Trophoblast cell (in vitro differentiated cells and primary cell): ENCODE results near the gene ADGRB3.

Experiments used
- DNase-seq, 2 donors: peaks; one replicate each; pipeline ENCODE4 v3.0.0-alpha.2; 2016
- H2AFZ ChIP-seq: 2 replicates; pipeline ENCODE4 v1.6.1; 2013; ENCODE audit warnings: low read length, moderate library complexity, mild to moderate bottlenecking; ENCODE audit not compliant: insufficient read depth, poor library complexity
- H2AK5ac ChIP-seq: 2 replicates; pipeline ENCODE4 v1.6.1; 2013; ENCODE audit warnings: mild to moderate bottlenecking, low read length
- H2BK120ac ChIP-seq: 2 replicates; pipeline ENCODE4 v1.6.1; 2013; ENCODE audit warnings: low read length, mild to moderate bottlenecking, moderate library complexity; ENCODE audit not compliant: insufficient read depth, poor library complexity
- H2BK12ac ChIP-seq: 2 replicates; pipeline ENCODE4 v1.6.1; 2013; ENCODE audit warnings: mild to moderate bottlenecking, low read length, moderate library complexity
- H2BK5ac ChIP-seq: 2 replicates; pipeline ENCODE4 v1.6.1; 2013; ENCODE audit warnings: low read length, low read depth, moderate library complexity, mild to moderate bottlenecking; ENCODE audit not compliant: poor library complexity
- H3K14ac ChIP-seq: 2 replicates; pipeline ENCODE4 v1.6.1; 2013; ENCODE audit warnings: mild to moderate bottlenecking, low read length
- H3K18ac ChIP-seq: 2 replicates; pipeline ENCODE4 v1.6.1; 2013; ENCODE audit warnings: mild to moderate bottlenecking, low read length
- H3K23ac ChIP-seq: 2 replicates; pipeline ENCODE4 v1.6.1; 2013; ENCODE audit warnings: low read length
- H3K27ac ChIP-seq: 2 replicates; pipeline ENCODE4 v1.5.1; 2013; ENCODE audit warnings: low read depth, mild to moderate bottlenecking, inconsistent platforms, low read length, moderate library complexity
- H3K27me3 ChIP-seq: 2 replicates; pipeline ENCODE4 v1.6.1; 2013; ENCODE audit warnings: inconsistent platforms, mild to moderate bottlenecking, low read length, moderate library complexity; ENCODE audit not compliant: insufficient read depth
- H3K36me3 ChIP-seq, 2 experiments: 1 replicate in 1 of 2; 2 replicates in 1 of 2; pipeline ENCODE4 v1.6.1; 2013; ENCODE audit warnings: low read length in 2 of 2, mild to moderate bottlenecking in 2 of 2, moderate library complexity in 1 of 2; ENCODE audit not compliant: insufficient read depth in 2 of 2, control insufficient read depth in 1 of 2
- H3K4ac ChIP-seq: 2 replicates; pipeline ENCODE4 v1.6.1; 2013; ENCODE audit warnings: low read depth, mild to moderate bottlenecking, low read length, moderate library complexity
- H3K4me1 ChIP-seq, 2 experiments: 1 replicate in 1 of 2; 2 replicates in 1 of 2; pipeline ENCODE4 v1.6.1; 2013; ENCODE audit warnings: low read length in 2 of 2, mild to moderate bottlenecking in 2 of 2, moderate library complexity in 1 of 2; ENCODE audit not compliant: insufficient read depth in 2 of 2, control insufficient read depth in 1 of 2
- H3K4me2 ChIP-seq: 2 replicates; pipeline ENCODE4 v1.6.1; 2013; ENCODE audit warnings: inconsistent platforms, mild to moderate bottlenecking, low read length, moderate library complexity
- H3K4me3 ChIP-seq: 2 replicates; pipeline ENCODE4 v1.5.1; 2013; ENCODE audit warnings: mild to moderate bottlenecking, low read depth, low read length, inconsistent platforms
- H3K79me1 ChIP-seq: one replicate; pipeline ENCODE4 v1.6.1; 2013; ENCODE audit warnings: low read length
- H3K79me2 ChIP-seq: 2 replicates; pipeline ENCODE4 v1.6.1; 2013; ENCODE audit warnings: low read length, mild to moderate bottlenecking; ENCODE audit not compliant: control insufficient read depth, insufficient read depth, poor library complexity
- H3K9ac ChIP-seq: 2 replicates; pipeline ENCODE4 v1.6.1; 2013; ENCODE audit warnings: mild to moderate bottlenecking, low read length
- H3K9me3 ChIP-seq: 2 replicates; pipeline ENCODE4 v1.6.1; 2013; ENCODE audit warnings: low read depth, mild to moderate bottlenecking, control low read depth, inconsistent platforms, low read length; ENCODE audit not compliant: insufficient read depth
- H4K12ac ChIP-seq: 2 replicates; pipeline ENCODE4 v1.6.1; 2013; ENCODE audit warnings: low read depth, mild to moderate bottlenecking, low read length, moderate library complexity
- H4K8ac ChIP-seq: 2 replicates; pipeline ENCODE4 v1.6.1; 2013; ENCODE audit warnings: low read depth, mild to moderate bottlenecking, low read length, moderate library complexity
- H4K91ac ChIP-seq: one replicate; pipeline ENCODE4 v1.6.1; 2013; ENCODE audit warnings: low read depth, mild to moderate bottlenecking, low read length, moderate library complexity
- WGBS: extraction: QIAGEN DNeasy Blood & Tissue Kit; methylation state at CpG from one replicate; pipeline ENCODE4 v1.1.7; 2013; ENCODE audit warnings: missing lambda C conversion rate; ENCODE audit not compliant: insufficient read length, insufficient coverage; ENCODE audit errors: extremely low coverage; 5-methylcytosine and 5-hydroxymethylcytosine counted together

ADGRB3 gene

DNA sequence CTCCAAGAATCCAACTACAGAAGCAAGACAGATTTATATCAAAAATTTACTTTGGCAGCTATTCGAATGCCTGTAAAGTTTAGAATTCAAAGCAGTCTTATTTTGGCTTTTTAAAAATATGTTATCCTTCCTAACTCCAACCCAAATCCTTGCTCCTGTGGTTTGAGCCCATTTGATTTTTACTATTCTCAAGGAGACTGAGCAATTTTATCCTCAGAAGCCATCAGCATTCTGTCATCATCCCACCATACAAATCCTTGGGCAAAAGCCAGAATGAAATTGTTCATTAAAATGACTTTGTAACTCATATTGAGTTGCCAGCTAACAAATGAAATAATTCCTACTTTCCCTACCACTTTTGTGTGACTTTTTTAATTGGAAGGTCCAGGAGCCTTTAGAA is 392.8 kb downstream of the ADGRB3 start:
- H3K36me3 ChIP-seq = no peaks in the 10 kb centered on the region
- H2BK5ac ChIP-seq = no peak overlapping the region
- DNase-seq = no peak
- H3K9ac ChIP-seq = no peak overlapping the region
- no peak overlapping the region for H3K18ac ChIP-seq
- no peaks in the 10 kb centered on the region for H3K79me1 ChIP-seq
- WGBS = no CpG with 5 or more reads among the region's 1 CpG
- H3K14ac ChIP-seq = no peak overlapping the region
- H3K4me2 ChIP-seq = no peak overlapping the region
- H2AK5ac ChIP-seq = no peak overlapping the region
- no peak overlapping the region for H2AFZ ChIP-seq
- H4K12ac ChIP-seq = no peak overlapping the region
- H4K91ac ChIP-seq = no peak overlapping the region
- H3K9me3 ChIP-seq = no peaks in the 10 kb centered on the region
- no peak overlapping the region for H4K8ac ChIP-seq
- no peak overlapping the region for H2BK120ac ChIP-seq
- no peak overlapping the region for H3K4ac ChIP-seq
- H3K79me2 ChIP-seq = no peaks in the 10 kb centered on the region
- no peak overlapping the region for H3K4me3 ChIP-seq
- H3K4me1 ChIP-seq = no peaks in the 10 kb centered on the region
- no peak overlapping the region for H2BK12ac ChIP-seq
- no peak overlapping the region for H3K27ac ChIP-seq
- H3K23ac ChIP-seq = no peak overlapping the region
- no peaks in the 10 kb centered on the region for H3K27me3 ChIP-seq

DNA sequence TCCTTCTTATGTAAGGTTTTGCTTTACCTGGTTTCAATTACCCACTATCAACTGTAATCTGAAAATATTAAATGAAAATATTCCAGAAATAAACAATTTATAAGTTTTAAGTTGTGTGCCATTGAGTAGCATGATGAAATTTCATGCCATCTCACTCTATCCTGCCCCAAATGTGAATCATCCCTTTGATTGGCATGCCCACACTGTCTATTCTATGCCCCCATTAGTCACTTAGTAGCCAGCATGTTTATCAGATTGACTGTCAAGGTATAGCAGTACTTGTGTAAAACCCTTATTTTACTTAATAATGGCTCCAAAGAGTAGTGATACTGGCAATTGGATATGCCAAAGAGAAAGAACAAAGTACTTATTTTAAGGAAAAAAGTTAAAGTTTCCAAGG is 403.8 kb downstream of the ADGRB3 start:
- Histone ChIP-seq H2AK5ac (no peak overlapping the region), H3K4me1 (no peaks in the 10 kb centered on the region), H3K4ac (no peak overlapping the region), H2BK5ac (no peak overlapping the region), H3K18ac (no peak overlapping the region), H3K9ac (no peak overlapping the region), H3K4me2 (no peak overlapping the region), H3K4me3 (no peak overlapping the region), H2BK12ac (no peak overlapping the region), H2BK120ac (no peak overlapping the region), H3K79me2 (no peaks in the 10 kb centered on the region), H3K14ac (no peak overlapping the region), H4K12ac (no peak overlapping the region), H4K91ac (no peak overlapping the region), H3K27me3 (no peaks in the 10 kb centered on the region), H3K36me3 (no peaks in the 10 kb centered on the region), H3K23ac (no peak overlapping the region), H2AFZ (no peak overlapping the region), H3K27ac (no peak overlapping the region), H3K79me1 (no peaks in the 10 kb centered on the region), H4K8ac (no peak overlapping the region), H3K9me3 (no peaks in the 10 kb centered on the region)
- no peak for DNase-seq

DNA sequence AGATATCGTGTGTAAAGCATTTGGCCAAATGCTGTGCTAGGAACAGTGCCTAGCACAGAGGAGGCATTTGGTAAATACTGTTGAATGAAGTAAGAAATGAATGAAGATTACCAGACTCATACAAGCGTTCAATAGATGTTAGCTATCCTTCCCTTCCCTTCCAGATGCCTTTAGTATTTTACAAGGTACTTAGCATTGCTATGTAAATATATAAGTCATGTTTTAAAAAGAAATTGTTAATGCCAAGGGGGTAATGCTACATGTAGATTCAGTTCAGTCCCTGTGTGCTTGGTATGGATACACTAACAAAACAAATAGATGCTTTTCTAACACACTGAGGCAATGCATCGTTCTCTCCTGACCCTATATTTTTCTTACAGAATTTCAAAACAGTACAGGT is 407.2 kb downstream of the ADGRB3 start:
- Histone ChIP-seq H3K4me2 (no peak overlapping the region), H3K27ac (no peak overlapping the region), H3K4me3 (no peak overlapping the region), H2BK12ac (no peak overlapping the region), H2AFZ (no peak overlapping the region), H2AK5ac (no peak overlapping the region), H3K27me3 (no peaks in the 10 kb centered on the region), H3K4me1 (no peaks in the 10 kb centered on the region), H3K23ac (no peak overlapping the region), H4K12ac (no peak overlapping the region), H3K79me1 (no peaks in the 10 kb centered on the region), H3K18ac (no peak overlapping the region), H2BK120ac (no peak overlapping the region), H2BK5ac (no peak overlapping the region), H4K8ac (no peak overlapping the region), H3K9me3 (no peaks in the 10 kb centered on the region), H3K9ac (no peak overlapping the region), H3K14ac (no peak overlapping the region), H3K36me3 (no peaks in the 10 kb centered on the region), H3K79me2 (no peaks in the 10 kb centered on the region), H3K4ac (no peak overlapping the region), H4K91ac (no peak overlapping the region)
- WGBS = no CpG with 5 or more reads among the region's 3 CpGs
- DNase-seq = no peak

DNA sequence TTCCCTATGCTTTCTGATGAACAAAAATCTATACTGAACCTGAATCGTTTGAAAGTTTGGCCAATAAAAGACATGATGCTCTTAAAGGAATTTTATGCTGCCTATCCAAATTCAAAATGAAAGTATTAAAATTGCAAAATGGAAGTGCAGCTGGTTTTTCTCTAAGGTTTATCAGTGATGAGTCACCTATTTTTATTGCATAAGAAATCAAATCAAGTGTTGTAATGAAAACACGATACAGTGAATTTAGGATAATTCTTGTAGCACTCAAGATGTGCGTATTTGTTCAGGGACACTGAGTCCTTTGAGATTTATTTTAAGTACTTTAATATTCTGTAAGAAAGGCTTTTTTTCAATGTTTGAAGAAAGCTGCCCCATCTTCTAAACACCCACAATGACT is 409.5 kb downstream of the ADGRB3 start:
- H3K9me3 ChIP-seq = no peaks in the 10 kb centered on the region
- H3K27ac ChIP-seq = no peak overlapping the region
- WGBS = no CpG with 5 or more reads among the region's 3 CpGs
- H2BK5ac ChIP-seq = no peak overlapping the region
- H4K12ac ChIP-seq = no peak overlapping the region
- H2BK12ac ChIP-seq = no peak overlapping the region
- H3K23ac ChIP-seq = no peak overlapping the region
- H3K79me1 ChIP-seq = no peaks in the 10 kb centered on the region
- no peaks in the 10 kb centered on the region for H3K79me2 ChIP-seq
- H3K4me1 ChIP-seq = no peaks in the 10 kb centered on the region
- no peaks in the 10 kb centered on the region for H3K36me3 ChIP-seq
- H3K4me2 ChIP-seq = no peak overlapping the region
- no peak overlapping the region for H3K4me3 ChIP-seq
- no peak for DNase-seq
- H3K27me3 ChIP-seq = no peaks in the 10 kb centered on the region
- no peak overlapping the region for H3K4ac ChIP-seq
- H3K9ac ChIP-seq = no peak overlapping the region
- H2AFZ ChIP-seq = no peak overlapping the region
- H2AK5ac ChIP-seq = no peak overlapping the region
- no peak overlapping the region for H2BK120ac ChIP-seq
- no peak overlapping the region for H4K8ac ChIP-seq
- H3K18ac ChIP-seq = no peak overlapping the region
- H3K14ac ChIP-seq = no peak overlapping the region
- H4K91ac ChIP-seq = no peak overlapping the region

DNA sequence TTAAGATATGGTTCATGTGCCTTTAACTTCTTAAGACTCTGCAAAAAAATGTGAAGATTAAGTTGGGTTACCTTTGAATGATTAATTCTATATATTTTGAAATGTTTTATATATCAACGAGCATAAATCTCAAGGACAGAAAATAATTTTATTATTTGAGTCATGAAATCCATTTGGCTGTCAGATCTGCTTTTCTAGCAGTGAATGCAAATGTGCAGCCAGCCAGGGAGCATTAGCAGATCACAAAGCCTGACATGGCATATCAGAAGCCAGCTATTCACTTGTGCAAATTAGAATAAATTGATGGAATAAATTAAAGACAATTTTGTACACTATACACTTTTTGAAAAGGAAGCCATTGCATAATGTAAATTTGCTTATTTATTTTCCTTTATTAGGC is 424.3 kb downstream of the ADGRB3 start:
- Histone ChIP-seq H3K4ac (no peak overlapping the region), H3K9me3 (no peaks in the 10 kb centered on the region), H3K36me3 (no peaks in the 10 kb centered on the region), H2BK5ac (no peak overlapping the region), H3K79me1 (no peaks in the 10 kb centered on the region), H3K14ac (no peak overlapping the region), H3K9ac (no peak overlapping the region), H4K91ac (no peak overlapping the region), H3K4me3 (no peak overlapping the region), H3K79me2 (no peaks in the 10 kb centered on the region), H4K12ac (no peak overlapping the region), H2AK5ac (no peak overlapping the region), H2BK12ac (no peak overlapping the region), H3K27me3 (no peaks in the 10 kb centered on the region), H3K27ac (no peak overlapping the region), H2BK120ac (no peak overlapping the region), H4K8ac (no peak overlapping the region), H3K4me2 (no peak overlapping the region), H3K4me1 (no peaks in the 10 kb centered on the region), H3K23ac (no peak overlapping the region), H3K18ac (no peak overlapping the region), H2AFZ (no peak overlapping the region)
- DNase-seq = no peak
- no CpG with 5 or more reads among the region's 1 CpG for WGBS
